ENCODE data around the gene PARVB.
"Not testable (repeated sequence)": the region's sequence is repeated elsewhere in the genome, so short reads cannot be mapped to it uniquely, and the experiment has no call there.

PARVB gene

DNA sequence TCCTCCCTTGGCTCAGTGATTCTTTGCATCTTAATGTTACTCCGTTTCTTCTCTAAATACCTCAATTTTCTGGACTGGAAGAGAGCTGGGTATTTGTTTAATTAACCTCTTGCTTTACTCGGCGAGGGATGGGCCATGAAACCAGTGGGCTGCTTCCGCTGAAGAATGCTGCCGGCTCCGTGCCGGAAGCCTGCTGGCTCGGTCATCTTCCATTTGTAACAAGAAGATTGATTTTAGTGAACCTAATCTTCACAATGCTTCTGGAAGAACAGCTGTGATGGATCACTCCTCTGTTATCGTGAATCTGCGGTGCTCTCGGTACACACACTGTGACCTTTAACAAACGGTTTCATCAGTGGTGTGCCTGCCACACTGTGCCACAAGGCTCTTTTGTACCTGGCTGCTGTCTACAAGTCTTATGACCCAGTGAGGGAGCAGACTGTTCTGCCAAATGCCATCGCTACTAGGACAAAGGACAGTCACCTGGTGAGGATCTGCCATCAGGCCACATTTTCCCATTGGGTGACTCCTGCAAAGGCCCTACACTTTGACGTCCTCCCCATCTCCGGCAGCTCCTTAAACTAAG lies 25.3 kb upstream of the PARVB start:
- no peak for DNase-seq (ENCODE audit: low read depth)

DNA sequence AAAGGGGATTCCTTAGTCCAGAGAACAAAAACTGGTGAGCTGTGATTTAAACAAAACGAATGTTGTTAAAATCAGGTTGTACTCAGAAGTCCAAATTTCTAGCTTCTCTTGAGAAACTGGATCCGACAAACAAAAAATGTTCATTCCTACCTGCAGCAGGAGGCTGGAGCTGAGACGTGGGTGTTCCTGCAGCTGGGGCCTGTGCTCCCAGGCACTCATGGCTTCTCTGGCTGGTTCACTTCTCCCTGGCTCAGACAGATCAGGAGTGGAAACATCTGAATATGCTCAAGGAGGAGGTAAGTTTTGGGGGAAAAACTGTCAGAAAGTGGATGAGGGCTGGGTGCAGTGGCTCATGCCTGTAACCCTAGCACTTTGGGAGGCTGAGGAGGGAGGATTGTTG lies 24.7 kb upstream of the PARVB start:
- no peak for DNase-seq (ENCODE audit: low read depth)

DNA sequence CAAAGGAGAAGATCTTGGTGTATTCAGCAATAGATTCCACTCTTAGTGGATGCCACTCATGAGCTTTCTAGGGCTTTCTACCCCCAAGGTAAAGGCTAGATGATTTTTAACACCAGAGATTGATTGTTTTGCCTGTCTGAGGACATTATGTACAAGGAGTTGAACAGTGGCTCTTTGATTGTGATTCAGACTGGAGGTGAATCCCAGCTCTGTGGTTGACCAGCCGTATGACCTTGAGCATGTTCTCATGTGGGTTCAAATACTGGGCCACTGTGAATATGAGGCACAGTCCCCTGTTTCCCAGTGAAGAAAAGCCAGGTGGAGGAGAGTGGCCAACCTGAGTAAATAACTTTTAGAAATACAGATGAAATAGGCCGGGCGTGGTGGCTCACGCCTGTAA lies 24.0 kb upstream of the PARVB start:
- DNase-seq (ENCODE audit: low read depth): no peak

DNA sequence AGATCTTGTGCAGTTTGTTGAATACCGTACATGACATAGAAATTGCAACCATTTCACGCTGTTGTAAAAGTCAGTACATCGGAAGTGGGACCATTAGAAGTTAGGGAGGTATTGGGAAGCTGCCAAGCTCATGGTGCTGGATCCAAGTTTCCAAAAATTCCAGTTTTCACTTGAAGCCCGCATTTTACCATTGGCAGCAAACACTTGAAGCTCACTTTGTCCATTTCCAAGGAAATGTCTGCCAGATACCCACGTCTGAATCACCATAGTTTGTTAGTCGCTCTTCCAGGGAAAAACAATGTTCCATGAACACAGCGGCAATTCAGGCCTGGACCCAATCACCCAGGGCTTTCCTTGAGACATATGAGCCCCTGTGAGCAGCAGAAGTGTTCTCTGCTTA lies 22.6 kb upstream of the PARVB start:
- DNase-seq (ENCODE audit: low read depth): no peak

DNA sequence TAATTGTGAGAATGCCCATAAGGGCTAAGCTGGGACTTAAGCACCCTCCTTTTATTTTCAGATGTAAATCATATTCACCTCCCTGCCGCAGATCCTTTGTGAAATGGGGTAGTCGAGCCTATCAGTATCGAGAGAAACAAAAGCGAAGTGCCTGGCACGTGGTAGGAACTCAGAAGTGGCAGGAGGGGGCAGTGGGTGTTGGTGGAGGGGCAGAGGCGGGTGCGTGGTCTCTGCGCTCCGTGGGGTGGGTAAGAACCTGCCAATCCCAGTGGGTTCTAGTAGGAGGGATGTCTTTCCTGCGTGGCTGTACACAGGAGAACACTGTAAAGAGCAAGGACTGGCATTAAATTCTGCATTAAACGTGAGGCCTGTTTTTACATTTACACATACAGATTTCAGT lies 21.8 kb upstream of the PARVB start:
- DNase-seq (ENCODE audit: low read depth): no peak

DNA sequence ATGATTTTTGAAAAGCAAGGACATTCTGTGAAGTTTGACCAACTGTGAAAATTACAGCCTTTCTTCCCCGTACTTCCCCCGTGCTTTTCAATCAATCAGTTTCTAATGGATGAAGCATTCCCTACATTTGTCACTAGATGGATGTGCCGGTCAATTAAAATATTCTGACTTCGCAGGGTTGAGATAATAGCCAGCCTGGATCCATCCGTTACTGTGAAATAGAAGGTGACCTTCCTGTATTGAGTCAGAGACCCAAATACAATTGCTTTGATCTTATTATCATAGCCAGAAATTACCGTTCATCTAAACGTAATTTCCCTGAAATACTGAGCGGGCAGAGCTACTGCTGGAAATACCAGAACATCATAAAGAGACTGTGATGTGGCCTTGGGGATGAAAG lies 21.1 kb upstream of the PARVB start:
- DNase-seq (ENCODE audit: low read depth): no peak

DNA sequence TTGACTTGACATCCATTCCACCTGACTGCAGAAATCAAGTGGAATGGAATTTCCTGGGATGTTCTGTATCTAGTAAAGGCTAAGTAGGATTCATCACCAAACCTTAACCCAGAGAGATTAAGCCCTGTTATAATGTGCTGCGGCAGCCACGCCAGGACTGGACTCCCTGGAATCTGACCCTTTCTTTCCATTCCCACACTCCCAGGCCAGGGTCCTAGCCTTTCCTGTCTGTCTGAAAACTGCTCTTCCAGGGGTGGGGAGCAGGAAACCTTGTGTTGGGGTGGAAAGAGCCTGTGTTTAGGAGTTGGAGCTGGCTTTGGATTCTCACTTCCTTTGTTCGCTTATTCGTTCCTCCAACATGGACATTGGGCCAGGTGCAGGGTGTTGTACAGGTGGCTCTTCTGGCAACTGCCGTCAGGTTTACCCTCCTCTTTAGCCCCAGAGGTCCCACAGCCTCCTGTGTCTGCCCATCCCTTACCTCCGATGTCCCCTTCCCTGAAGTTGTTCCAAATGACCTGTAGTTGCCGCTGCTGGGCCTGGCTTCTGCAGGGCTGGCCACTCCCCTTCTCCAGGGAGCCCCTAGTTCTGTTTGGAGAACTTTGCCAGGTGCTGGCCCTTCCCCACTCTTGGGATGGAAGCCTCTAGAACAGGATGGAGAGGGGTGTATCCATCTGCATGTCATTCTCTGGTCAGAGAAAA lies 20.5 kb upstream of the PARVB start:
- DNase-seq (ENCODE audit: low read depth): no peak

DNA sequence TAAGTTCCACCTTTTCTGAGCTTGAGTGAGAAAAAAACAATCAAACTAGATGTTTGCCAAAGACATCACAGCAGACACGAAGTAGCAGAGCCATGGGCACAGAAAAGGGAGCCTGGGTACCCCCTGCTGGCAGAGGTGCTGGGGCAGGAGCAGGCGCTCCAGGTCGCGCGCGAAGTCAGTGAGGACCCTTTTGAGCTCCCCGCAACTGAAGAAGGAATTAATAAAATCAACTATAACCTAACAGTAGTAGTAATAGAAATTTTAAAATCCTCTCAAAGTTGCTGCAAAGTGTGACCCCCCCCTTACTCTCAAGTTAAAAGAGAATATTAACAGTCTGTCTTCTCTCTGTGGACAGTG lies 20.0 kb upstream of the PARVB start:
- DNase-seq (ENCODE audit: low read depth): no peak

DNA sequence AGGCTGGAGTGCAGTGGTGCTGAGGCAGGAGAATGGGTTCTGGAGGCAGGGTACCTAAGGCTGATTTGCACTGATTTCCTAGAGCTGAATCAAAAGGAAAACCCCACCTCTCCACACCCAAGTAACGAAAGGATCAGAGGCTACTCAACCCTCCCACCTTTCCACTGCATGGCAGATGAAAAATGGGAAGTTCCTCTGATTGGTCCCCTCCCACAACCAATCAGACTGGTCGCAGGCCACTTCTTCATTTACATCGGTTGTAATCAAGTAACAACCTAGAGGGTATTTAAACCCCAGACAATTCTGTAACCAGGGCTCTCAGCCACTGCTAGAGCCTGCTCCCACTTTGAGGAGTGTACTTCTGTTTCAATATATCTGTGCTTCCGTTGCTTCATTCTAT lies 18.6 kb upstream of the PARVB start:
- DNase-seq (ENCODE audit: low read depth): no peak

DNA sequence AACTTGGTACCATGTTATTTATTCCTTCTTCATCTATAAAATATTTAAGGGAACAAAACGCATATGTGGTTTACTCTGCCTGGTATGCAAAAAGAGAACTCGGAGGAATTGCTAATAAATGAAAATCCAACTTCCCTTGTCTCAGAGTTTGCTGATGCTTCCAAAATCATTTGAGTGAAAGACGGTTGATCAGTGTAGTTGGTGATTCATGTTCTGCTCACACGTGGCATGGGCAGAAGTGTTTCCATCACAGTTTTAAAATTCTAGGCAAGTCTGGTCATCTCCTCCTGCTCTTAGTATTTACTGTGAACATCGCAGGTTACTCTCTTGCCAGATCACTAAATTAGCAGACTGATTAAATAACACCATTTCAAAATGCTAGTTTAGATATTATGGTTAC lies 11.9 kb upstream of the PARVB start:
- no peak for DNase-seq (ENCODE audit: low read depth)

DNA sequence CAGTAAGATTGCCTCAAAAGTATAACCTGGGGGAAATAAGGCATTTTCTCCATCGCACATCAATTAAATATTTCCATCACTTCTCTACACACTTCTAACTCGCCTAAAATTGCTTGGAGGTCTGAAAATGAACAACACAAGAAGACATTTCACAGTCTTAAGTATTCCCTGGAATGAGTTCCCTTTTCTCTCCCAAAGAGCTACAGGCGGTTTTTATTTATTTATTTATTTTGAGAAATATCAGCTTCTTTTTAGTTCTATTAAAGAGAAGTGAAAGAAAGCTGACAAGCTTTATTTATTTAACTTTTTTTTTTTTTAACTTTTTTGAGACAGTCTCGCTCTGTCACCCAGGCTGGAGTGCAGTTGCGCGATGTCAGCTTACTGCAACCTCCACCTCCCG lies 11.5 kb upstream of the PARVB start:
- DNase-seq (ENCODE audit: low read depth): no peak

DNA sequence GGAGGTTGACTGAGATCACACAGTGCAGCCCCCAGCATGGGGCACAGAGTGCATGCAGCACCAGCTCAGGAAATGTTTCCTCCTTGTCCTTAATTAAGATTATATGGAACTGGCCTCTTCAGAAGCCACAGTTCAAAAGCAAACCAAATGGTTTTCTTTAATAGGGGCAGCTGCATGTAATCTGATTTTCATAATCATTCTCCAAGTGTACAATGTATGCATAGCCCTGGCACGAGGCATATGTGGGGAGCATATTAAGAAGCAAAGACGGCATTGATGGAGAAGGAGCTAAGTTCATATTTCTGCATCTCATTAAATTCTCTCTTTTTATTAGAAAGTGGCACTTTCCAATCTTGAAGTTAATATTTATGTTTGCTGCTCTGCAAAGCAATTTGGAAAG lies 9.9 kb upstream of the PARVB start:
- no peak for DNase-seq (ENCODE audit: low read depth)

DNA sequence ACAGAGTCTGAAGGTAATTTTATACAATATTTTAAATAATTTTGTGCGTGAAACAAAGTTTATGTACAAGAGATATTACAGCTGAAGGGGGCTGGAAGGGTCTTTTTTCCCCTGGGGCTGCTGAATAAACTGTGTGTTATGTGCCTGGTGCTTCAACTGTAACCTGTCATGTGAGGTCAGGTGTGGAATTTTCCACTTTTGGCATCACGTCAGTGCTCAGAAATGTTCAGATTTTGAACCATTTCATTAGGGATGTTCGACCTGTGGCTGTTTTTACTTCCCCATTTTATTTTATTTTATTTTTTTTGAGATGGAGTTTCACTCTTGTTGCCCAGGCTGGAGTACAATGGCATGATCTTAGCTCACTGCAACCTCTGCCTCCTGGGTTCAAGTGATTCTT lies 7.5 kb upstream of the PARVB start:
- not testable (repeated sequence) for DNase-seq (ENCODE audit: low read depth)

DNA sequence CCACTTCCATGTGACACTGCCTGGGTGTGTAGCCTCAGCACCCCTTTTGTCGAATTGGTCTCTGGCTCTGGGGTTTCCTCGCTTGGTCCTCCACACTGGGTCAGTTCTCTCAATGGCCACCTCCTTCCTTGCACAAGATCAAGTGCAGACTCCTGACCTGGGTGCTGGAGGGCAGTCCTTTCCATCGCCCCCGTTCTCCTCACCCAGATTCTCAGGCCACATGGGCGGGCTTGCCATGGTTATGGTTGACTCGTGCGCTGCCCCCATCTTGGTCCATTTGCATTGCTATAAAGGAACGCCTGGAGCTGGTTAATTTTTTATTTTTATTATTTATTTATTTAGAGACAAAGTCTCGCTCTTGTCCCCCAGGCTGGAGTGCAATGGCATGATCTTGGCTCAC lies 5.5 kb upstream of the PARVB start:
- no peak for DNase-seq (ENCODE audit: low read depth)

DNA sequence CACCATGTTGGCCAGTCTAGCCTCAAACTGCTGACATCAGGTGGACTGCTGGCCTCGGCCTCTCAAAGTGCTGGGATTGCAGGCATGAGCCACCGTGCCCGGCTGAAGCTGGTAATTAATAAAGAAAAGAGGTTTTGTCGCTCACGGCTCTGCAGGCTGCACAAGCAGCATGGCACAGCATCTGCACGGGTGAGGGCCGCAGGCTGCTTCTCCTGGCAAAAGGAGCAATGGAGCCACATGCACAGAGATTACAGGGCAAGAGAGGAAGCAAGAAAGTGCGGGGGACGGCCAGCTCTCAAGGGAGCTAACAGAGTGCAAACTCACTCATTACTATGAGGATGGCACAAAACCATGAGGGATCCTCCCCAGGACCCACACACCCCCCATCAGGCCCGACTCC lies 4.7 kb upstream of the PARVB start:
- DNase-seq (ENCODE audit: low read depth): no peak

DNA sequence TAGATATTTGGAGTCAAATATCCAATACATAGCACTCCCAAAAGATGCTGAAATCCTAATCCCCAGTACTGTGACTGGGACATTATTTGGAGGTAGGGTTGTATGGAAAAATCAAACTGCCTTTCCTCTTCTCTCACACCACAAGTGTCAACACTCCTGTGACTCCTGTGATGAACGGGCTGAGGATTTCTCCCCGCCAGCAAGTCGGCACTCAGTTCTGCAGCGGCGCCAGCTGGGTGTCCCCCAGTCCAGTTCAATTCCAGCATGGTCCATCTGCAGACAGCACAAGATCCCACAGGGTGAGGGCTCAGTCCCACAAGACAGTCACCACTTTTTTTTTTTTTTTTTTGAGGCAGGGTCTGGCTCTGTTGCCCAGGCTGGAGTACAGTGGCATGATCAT lies 4.3 kb upstream of the PARVB start:
- no peak for DNase-seq (ENCODE audit: low read depth)

DNA sequence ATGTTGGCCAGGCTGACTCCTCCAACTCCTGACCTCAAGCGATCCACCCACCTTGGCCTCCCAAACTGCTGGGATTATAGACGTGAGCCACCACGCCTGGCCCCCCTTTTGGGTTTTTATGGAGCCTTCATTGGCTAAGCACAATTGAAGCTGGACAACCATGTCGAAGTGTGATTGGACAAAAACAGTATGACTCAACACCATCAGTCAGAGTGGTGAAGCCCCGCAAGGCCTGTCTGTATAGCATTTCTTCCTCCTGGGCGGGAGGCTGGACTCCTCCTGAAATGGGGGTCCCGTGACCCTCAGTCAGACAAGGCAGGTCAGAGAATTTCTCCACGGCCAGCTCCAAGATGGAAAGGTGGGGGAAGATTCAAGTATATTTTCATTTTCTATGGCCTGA lies 3.1 kb upstream of the PARVB start:
- no peak for DNase-seq (ENCODE audit: low read depth)

DNA sequence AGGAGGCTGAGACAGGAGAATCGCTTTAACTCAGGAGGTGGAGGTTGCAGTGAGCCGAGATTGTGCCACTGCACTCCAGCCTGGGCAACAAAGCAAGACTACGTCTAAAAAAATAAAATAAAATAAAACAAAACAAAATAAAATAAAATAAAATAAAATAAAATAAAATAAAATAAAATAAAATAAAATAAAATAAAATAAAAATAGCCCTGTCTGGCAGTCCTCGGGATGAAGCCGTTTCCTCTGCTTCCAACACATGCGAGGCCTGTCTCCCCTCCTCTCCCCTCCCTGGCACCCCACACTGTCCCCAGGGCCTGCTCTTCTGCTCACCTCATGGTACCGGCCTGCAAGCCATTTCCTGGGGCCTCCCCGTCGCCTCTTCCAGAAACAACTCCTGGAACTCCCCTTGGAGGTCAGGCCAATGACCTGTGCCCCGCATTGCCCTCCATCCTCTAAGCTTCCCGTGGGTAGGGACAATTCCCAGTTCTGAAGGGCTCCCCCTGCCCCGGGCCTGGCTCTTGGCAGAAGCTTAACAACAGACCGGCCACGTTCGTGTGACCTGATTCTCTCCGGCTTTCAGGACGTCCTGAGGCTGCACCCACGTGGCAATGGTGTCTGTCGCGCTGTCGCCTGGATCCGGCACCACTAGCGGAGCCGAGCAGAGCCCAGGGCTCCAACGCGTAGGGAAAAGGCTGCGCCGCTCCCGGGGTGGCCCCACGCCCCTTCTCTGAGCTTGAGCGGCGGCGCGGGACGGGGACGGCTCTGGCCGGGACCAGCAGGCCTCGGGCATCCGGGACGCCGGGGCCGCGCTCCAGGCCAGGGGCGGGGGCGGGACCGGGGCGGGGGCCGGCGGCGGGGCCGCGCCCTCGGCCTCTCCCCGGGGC lies 456 bp upstream of the PARVB start:
- DNase-seq (ENCODE audit: low read depth): no peak

DNA sequence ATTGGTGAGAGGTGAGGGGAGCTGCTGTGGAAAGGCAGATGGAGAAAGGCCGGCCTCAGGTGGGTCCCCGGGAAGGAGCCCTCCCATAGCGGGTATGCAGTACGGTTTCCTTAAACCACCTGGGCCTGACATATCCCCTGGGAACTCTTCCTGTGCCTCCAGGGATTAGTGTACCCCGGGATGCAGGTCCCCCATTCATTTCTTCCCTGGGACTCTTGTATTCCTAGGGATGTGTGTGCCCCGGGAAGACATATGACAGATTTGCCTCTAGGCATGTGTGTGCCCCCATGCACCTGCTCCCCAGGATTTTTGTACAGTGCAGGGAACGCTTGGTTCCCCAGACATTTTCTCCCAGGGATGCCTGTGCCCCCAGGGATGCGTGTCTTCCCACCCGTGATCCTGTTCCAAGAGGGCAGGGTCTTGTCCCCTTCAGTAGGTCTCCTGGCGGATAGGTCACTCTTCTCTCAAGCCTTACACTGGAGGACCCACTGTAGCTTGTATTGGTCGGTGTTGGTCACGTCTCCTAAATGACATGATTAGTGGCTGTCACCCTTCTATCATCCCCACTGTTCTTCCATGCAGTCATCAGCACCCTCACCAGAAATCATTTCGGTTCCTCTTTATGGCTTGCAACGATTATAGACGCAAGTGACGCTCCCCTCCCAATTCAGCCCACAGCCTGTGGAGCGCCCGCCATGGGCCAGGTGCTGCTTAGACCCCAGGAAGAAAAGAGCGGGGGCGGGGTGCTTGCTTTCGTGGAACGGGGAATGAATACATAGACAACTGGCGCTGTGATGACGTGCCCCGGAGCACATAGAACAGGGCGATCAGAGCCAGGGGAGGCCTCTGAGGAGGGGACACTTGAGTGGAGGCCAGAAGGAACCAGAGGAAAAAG lies 1.3 kb downstream of the PARVB start:
- DNase-seq (ENCODE audit: low read depth): no peak

DNA sequence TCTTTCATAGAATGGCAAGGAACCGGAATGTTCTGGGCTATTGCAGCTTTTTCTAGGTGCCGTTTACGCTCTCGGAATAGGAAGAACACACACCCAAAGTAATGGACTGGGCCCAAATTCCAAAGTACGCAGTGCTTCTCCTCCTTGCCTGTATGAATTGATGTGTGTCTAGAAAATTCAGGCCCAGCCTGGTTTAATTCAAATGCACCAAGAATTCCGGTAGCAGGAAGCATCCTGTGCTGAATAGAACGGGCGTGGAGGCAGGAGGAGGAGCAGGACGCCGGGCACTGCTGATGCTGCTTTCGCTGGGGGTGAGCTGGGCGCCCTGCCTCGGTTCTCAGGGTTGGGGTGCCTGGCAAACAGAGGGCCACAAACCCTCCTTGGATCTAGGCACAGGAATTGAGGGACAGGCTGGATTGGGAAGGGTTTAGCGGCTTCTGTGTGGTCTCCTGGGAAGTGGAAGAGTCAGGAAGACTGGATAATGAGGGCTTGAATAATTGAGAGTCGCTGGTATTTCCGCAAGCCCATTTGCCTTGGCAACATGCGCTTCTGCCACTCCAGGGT lies 2.0 kb downstream of the PARVB start:
- DNase-seq (ENCODE audit: low read depth): no peak

DNA sequence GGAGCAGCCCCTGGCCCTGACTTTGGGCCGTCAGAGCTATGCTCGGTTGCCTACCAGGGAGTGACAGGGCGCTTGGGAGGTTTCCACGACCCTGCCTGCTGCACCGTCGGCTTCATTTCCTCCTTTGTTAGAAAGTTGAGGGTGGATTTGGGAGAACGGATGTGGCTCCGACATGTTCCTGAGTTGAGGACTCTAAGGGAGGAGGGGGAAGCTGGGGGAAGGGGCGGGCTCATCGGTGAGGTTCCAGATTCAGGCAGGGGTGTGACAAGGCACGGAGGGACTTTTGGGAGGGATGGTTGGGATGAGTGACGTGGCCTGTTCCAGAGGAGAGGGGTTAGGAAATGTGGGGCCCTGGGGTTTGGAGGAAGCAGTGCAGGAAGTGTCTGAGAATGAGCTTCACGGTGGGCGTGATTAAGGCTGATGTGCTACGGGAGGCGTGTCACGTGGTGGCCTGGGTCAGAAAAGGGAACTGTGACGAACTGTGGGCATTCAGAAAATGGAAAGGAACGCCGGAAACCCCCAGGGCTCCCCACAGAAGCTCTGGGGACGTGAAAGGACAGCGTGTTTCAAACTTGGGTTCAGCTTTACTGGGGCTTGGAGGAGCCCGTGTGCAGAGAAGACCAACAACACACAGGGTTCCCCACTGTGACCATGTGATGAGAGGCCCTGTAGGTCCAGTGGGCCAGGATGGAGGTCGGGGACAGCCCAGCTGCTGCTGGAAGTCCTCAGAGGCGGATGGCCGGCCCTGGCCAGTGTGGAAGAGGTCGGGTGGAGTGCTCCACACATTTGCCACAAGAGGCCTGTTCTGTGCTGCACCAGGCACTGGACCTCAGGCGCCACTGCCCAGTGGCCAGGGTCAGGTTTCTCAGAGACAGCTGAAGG lies 2.8 kb downstream of the PARVB start:
- no peak for DNase-seq (ENCODE audit: low read depth)

Measured in HS-5 (cell line).